NCI-H1105 treated with DMSO at 0.1 percent for 48 hours (cell line): ENCODE data around the gene CRIM1.

Experiments
- DNase-seq: peaks from one replicate; lab custom pipeline; 2025; lab: John Stamatoyannopoulos, UW

CRIM1 gene

DNA sequence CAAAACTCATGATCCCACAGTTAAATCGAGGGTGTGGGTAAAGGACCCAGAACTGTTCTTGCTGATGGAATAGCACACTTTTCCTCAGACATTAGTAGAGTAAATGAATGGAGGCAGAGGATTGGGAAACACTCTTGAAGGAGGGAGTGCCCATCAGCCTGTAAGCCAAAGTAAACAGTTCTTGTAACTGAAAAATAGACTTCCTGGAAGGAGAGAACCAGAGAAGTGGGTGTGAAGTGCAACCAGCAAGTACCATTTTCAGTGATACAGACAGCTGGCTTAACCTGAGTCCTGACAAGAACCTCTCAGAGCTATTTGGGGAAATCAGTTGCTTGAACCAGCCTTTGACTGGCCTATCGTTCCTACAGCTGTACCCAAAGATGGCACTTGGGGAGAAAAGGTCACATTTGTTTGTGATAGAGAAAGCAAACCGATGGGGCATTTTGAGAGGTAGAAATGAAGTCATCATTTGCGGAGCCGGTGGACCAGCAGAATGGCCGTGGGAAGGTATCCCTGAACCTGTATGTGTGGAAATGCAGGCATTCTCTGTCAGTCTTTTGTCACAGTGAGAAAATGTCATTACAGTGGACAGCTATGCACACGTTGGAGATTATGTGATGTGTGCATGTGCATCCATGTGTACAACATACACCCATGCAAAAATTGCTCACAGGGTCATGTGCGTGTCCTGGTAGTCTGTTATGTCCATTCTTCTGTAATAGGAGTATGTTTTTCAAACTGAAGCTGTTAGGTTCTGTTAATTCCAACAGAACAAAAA, 17.8 kb downstream of the CRIM1 start:
- DNase-seq = no peak

DNA sequence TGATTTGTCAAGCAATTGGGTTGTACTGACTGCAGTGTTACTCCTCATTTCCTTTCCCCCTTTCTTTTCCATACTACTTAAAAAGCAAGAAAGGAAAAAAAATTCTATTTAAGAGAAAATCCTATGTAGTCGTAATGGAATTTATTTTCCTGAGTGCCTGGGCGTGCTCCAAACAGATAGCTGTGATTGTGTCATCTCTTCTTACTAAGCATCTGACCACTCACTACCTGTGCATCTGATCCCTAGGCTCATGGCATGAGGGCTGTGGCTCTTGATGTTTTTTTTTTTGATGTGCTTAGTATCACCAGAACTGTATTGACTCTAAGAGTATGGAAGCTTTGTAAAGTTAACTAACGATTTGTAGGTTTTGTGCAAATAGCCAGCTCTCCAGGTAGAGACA, 19.0 kb downstream of the CRIM1 start:
- DNase-seq = no peak

DNA sequence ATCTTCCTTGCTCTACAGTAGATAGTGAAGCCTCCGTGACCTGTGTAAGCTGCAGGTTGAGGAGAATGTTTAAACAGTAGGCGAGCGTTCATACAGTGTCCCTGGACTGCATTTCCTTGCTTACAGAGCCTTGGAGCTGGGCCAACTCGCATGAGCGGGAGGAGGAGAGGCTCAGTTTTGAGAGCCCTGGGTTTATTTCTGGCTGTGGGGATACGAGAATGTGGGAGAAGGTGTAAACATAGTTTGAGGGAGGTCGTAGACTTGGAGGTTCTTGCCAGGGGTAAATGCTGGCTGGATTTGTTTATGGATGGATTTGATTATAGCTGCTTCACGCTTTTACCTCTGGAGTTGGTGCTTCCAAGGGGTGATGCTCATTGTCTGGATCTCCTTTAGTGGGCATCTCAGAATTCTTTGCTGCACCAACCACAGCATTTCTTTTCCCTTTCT, 20.8 kb downstream of the CRIM1 start:
- DNase-seq = peak; percentile 45

DNA sequence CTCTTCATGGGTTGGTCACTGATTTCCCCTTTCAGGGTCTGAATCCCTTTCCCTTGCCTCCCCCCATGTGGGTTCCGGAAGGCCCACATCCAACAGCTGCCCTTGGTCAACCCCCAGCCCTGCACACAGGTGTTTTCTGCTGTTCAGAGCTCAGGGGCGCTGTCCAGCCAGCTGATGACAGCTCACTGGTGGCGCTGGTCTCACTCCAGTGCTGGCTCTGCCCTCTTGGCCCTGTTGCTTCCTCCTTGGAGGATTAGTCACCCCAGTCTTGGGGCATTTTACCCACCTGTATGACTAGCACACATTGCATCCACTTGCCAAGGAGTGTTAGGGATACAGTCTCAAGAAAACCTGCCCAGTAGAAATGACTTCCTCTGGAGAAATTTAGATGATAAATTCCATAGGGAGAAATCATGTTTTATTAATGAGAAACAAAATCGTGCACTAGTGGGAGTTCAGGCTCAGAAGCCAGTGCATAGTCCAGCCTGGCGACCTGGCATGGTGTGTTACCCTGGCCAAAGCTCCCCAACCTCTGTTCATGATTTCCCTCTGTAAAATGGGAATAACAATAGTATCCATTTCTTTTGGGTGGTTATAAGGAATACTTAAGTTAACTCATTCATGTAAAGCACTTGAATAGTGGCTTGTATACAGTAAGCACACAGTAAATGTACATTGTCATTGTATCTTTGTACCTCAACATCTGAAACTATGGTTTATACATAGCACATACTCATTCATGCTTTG, 21.6 kb downstream of the CRIM1 start:
- no peak for DNase-seq

DNA sequence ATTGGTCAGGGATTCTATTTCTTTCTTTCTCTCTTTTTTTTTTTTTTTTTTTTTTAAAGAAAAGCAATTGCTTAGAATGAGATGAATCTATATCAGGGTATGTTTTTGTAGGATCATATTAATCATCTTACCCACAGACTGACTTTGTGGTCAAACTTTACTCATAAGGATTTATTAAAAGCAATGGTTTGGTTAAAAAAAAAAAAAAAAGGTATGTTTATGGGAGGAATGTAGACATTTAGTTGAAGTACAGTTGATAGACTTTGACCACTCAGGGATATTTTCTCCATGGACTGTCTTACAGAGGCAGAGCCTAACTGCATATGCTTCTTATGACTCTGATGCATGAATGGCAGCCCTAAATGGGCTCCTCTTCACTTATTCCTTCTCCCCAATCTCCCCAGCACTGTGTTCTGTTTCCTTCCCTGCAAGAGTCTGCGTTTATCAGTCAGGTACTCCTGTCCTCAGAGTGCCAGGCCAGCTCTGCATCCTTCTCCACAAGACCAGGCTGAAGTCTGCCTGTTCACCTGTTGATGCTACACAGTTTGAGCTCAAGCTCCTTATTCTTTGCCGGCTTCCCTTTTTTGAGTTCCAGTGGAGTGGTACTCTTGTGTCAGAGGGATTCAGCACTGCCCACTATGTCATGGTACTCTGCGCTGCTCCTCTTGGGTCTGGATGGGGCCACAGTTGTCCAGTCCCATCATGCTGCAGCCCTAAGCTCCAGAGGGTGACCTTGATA, 24.3 kb downstream of the CRIM1 start:
- DNase-seq = no peak

DNA sequence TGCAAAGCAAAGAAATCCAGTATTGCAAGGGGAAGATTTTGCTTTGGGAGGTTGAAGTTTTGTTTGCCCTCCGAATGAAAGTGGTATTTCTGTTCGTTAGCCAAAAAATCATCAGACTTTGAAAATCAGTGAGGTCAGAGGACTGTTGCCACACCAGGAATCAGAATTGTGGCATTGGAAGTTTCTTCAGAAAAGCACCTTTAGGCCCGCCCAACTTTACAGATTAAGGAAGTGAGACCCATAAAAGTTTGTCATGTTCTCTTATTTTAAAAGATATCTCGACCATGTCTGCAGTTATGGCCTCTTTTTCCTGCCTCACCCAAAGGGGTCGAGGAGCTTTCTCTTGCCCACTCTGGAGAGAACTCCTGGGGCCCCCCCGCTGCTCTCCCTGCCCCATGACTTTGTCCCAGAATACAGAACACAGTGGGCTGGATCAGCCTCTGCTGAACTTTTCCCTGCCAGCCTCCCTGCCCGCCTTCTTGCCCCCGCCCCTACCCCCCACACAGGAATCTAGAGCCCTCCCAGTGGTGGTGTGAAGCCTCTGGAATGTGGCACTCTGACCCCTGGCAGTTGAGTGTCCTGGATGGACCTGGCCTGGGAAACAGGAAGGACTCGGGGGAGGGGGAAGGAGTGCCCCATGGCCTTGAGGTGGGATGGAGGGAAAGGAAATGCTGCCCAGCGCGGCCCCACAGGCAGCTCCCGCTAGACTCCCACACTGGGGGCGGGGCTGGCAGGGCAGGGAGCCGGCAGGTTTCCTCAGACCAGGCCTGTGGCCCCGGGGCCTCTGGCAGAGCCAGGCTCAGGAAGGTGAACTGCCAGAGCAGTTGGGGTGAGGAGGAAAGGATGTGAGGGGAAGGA, 25.3 kb downstream of the CRIM1 start:
- no peak for DNase-seq

DNA sequence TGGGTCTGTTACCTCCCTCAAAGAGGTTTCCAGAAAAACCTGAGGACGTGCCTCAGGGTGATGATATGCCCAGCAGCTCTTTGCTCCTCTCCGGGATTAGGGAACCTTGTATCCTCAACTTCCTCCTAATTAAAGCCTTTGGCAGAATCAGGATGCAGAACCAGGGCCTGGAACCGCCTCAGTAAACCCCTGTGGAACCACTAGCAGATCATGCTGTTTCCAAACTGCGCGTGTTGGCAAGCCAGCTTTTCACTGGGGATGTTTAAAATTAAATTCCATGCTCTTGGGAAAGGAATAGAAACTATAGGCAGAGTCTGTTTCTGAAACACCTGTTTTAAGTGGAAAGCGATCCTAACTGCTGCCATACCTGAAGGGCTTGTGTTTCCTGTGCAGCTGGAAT, 26.4 kb downstream of the CRIM1 start:
- no peak for DNase-seq

DNA sequence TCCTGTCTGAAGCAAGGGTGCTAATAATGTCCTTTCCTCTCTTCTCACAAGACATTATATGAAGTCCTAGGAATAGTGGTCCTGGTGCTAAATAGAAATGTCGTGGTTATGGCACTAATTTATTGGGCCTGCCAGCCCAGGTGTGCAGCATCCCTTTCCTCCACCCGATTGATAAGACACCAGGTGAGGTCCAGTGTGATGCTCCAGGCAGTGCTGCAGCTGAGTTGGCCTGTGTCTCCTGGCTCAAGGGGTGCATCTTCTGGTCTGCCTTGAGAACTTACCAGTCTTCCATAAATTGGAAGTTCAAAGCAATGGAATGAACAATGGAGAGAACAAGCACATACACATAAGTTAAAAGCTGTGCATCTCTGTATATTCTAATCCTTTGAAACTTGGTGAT, 26.9 kb downstream of the CRIM1 start:
- DNase-seq = no peak

DNA sequence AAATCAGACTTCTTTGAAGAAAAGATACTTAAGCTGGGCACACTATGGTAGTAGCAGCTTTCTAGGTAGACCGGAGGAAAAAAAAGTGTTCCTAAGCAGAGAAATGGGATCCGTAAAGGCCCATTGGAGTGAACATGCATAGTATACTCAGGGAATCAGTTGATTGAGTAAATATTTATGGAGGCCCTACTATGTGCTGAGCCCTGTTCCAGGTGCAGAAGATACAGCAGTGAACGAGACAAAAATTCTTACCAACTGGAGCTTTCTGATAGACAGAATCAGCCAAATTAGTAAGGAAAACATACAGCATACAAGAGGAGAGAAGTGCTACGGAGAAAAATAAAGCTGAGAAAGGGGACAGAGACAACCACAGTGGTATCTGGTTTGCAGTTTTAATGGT, 28.1 kb downstream of the CRIM1 start:
- no peak for DNase-seq

DNA sequence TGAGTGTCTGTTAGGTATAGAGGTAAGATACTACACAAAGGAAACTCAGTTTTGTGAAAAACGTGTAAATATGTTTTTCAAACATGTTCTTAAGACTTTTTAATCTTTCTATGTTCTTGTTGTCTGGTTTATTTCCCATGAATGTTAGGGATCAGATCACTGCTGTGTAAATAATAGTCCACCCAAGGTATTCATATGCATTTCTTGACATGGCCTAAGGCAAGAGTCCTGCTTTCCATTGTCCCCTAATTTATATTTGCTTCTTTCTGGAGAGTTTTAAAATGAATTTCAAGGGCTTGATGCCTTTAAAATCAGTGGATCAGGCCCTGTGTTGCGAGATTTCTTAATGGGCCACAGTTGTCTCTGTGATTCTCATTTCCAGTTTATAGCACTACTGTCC, 28.9 kb downstream of the CRIM1 start:
- DNase-seq = no peak

DNA sequence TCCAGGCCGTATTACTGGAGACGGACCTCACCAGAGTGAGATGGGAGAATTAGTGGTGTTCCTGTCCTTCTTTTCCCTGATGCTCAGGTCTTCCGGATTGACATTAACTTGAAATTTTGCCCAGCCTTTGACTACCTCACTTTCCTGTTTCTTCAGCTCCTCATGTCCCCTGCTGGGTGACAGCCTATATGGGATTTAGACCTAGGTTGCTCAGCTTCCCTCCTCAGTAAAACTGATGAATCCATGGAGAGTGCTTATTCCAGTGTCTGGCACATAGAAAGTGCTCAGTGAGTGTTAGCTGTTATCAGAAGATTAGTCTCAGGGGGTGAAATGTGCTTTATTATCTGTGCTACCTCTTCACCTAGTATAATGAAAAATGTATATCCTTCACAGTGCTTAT, 30.0 kb downstream of the CRIM1 start:
- no peak for DNase-seq

DNA sequence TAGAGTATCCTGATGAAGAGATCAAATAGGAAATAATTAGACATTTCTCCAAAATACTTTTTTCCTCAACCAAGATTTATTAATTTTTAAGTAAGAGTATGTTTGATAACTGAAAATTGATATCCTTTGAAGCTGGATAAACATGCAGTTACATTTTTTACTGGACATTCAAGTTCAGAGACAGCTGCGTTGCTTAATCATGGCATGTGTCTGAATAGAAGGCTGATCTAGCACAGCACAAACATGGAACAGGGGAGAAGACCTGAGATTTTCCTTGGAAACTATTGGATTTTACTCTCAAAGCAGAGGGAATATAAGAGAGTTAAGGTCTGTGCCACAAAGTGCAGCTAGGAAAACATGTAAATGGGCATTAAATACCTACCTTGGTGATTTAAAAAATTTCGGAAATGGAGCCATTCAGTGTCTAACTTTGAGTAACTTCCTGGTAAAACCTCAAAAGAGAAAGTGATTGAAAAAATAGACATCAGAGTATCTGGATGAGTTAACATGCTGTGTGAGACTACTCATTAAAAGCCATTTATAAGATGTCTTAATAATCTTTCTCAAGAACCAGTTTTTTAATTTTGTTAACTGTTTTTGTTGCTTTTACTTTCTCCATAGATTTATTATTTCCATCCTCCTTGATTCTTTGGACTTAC, 31.8 kb downstream of the CRIM1 start:
- no peak for DNase-seq

DNA sequence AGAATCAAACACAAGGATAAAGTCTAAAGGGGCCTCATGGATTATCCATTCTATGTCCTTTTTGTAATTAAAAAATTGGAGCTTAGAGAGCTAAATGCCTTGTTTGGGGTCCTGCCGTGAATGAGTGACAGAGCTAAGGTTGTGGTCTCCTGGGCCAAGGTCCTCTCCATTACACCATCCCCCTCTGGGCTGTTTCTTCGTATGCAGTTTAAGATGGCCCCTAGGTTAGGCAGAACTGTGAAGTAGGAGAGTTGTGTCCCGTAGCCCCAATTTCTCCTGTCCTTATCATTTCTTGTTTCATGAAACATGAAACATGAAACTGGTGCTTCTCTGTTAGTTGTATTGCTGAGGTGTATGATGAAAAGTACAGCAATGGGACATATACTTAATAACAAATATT, 32.9 kb downstream of the CRIM1 start:
- no peak for DNase-seq

DNA sequence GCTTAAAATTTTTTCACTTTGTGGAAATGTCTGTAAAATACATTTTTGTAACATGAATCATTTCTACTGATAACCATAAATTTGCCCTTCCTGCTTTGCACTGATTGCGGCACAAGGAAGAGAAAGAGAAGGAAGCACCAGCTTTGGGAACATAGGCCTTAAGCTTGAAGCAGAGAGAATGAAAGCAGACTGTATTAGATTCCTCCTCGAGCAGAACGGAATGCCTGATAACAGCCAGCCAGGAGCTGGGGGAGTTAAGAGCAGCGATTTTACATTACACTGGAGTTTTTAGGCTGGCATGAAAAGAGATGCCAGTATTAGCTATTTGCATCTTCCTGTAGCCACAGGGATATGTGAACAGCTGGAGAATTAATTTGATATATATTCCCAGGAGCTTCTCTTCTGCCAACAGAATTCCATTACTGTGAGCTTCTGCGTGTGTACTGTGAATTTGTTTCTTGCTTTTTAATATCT, 33.5 kb downstream of the CRIM1 start:
- DNase-seq = no peak

DNA sequence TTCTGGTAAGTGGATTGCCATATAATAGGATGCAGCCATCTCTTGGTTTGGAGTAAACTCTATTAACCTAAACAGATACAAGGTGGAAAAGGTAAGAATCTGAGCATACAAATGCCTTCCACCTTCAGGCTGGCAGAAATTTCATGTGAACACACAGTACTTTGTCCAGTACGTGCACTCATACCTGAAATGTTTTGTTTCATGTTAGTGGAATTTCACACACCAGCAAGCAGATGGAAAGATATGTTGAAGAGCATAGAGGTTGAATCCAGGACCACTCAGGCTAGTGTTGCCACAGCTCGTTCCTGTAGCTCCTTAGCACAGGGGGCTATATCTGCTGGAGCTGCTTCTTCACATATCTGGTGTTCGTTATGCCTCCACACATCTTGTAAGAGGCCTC, 34.0 kb downstream of the CRIM1 start:
- no peak for DNase-seq

DNA sequence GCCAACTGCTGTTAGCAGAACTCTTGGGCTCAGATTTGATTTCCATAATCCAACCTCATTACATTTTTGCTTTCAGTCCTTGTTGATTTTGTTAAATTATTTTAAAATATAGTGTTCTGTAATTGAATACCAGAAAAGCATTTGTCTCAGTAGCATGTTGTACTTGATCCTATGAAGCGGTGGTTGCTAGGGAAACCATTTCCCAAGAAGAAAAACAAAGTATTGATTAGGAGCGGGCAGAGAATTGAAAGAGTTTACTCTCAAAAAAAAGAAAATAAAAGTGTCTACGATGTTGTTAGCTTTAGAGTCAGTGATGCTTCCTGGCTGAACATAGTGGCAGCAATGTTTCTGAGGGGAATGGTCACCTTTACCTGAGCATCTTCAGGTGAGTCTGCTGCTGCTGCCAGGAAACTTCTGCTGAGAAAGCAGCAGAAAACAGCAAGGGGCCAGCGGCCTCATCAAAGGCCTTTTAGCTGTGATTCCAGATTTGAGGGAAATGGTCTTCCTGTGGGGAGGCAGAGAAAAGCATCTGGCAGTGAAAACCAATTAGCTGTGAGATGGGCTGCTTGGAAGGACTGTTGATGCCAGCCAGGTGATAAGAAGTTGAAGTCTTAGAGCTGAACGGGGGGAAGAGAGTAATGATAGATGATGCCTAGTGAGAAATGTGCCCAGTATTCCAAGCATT, 37.1 kb downstream of the CRIM1 start:
- DNase-seq = no peak

DNA sequence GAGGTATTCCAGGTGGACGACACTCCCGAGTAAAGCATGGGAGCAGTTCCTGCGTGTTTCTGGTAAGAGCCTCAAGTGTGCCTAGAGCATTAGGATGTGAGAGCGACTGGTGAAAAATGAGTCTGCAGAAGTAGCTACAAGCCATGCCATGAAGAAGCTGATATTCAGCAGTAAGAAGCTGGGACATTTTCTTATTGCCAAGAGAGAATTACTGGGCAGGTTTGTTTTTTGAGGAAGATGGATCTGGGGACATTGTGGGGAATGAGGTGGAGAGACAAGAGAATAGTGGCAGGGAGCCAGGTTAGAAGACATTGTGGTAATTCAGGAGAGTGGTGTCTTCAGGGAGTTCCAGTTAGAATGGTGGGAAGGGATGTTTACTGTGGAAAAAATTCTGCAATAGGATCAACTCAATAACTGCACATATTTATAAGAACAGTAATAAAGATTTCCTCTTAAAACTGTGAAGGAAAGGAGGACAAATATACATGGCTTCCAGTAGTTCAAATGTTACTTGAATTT, 38.2 kb downstream of the CRIM1 start:
- no peak for DNase-seq

DNA sequence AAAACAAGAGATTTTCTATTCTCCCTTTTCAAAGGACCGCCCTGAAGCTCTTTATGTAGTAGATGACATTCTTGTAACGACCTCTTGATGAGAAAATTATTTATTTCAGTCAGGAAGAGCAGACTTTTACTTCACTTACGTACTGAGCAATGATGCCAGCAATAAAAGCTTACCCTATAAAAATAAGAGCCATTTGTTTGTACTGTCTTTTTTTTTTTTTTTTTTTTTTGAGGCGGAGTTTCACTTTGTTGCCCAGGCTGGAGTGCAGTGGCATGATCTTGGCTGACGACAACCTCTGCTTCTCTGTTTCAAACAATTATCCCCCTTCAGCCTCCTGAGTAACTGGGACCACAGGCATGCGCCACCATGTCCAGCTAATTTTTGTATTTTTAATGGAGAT, 39.2 kb downstream of the CRIM1 start:
- no peak for DNase-seq

DNA sequence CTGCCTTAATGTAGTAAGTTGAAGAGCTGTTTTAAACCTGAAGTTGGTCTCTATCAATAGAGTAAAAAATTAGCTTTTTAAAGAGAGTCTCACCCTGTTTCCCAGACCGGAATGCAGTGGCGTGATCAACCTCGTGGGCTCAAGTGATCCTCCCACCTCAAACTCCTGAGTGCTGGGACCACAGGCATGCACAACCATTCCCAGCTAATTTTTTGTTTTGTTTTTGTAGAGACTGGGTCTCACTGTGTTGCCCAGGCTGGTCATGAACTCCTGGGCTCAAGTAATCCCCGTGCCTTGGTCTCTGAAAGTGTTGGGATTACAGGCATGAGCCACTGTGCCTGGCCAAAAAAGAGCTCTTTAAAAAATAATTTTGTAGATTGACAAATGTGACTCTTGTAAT, 40.3 kb downstream of the CRIM1 start:
- DNase-seq = no peak

DNA sequence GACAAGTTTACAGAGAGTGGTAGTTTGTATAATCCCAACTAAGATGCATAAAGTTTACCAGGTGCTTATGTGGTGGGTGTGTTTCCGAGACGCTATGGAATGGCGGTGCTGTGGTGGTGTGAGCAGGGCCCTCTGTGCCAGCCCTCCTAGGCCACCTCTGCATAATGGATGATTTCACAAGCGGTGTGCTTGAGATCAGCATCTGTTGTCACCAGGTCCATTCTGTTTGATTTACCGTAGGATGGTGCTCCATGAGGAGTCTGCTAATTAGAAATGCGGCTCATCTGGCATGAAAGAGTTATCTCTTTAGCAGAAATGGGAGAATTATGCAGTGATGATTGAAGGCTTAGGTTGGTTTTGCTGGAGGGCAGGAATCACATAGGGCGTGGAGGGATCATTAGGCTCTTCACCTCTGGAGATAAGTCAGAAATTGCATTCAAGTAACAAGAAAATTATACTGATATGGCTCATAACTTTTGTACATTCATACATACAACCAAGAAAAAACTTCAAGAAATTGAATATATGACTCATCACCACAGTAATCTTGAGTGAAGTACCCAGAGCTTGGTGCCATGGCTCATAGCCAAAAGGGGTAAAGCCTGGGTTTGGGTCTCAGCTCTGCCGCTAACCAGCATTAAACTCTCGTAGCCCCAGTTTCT, 41.4 kb downstream of the CRIM1 start:
- DNase-seq = no peak
